Transverse colon (tissue), 4 donors: ENCODE measurements around the gene GOLT1B. TPM values are rescaled to one million over a fixed set of nuclear protein-coding genes. Genes with fewer than 3 reads are reported as not detected.

Source experiments
- DNase-seq: peaks from one replicate; pipeline ENCODE4 v3.0.0-alpha.2; 2019
- H3K27ac ChIP-seq, 4 donors: fragments of 200-600 bp; sonication (generic); 2 replicates each; pipeline ENCODE4 v1.5.1; 2016 to 2018; ENCODE audit warnings: inconsistent platforms in 4 of 4
- H3K27me3 ChIP-seq: fragments of 200-600 bp; sonication (generic); 2 replicates; pipeline ENCODE4 v1.5.1; 2017; ENCODE audit warnings: inconsistent platforms
- H3K36me3 ChIP-seq, 4 donors: fragments of 200-600 bp; sonication (generic); 2 replicates each; pipeline ENCODE4 v1.5.1; 2017 to 2019; ENCODE audit warnings: inconsistent platforms in 4 of 4
- H3K4me1 ChIP-seq, 4 donors: fragments of 200-600 bp; sonication (generic); 2 replicates each; pipeline ENCODE4 v1.5.1; 2017 to 2020; ENCODE audit warnings: inconsistent platforms in 4 of 4
- H3K4me3 ChIP-seq, 4 donors: fragments of 200-600 bp; sonication (generic); 1 replicate in 1 of 4; 2 replicates in 3 of 4; pipeline versions ENCODE4 v1.5.1 to v1.6.1; 2017 to 2019; ENCODE audit warnings: inconsistent platforms in 4 of 4
- H3K9me3 ChIP-seq, 2 donors: fragments of 200-600 bp; sonication (generic); 2 replicates each; pipeline ENCODE4 v1.5.1; 2017 to 2019; ENCODE audit warnings: inconsistent platforms in 2 of 2
- EP300 ChIP-seq: sonication (generic); formaldehyde crosslinking; IDR thresholded peaks from one replicate; pipeline ENCODE4 v1.6.1; 2017; ENCODE audit warnings: antibody characterized with exemption, low read depth
- POLR2A ChIP-seq: fragments of 450-650 bp; IDR thresholded peaks from one replicate; pipeline ENCODE4 v1.6.1; 2016; ENCODE audit warnings: antibody characterized with exemption, mild to moderate bottlenecking, moderate library complexity
- POLR2AphosphoS5 ChIP-seq, 3 donors: sonication (generic); formaldehyde crosslinking; IDR thresholded peaks; one replicate each; pipeline ENCODE4 v1.6.1; 2016; ENCODE audit warnings: antibody characterized with exemption in 3 of 3
- WGBS, 2 donors: methylation state at CpG; one replicate each; pipeline ENCODE4 v1.1.5; 2018; ENCODE audit warnings: low coverage in 1 of 2; 5-methylcytosine and 5-hydroxymethylcytosine counted together
- in situ Hi-C, 4 donors: fragments of 200-750 bp; cut with MboI; loops; one replicate each; pipeline versions ENCODE4 v1.15.0 to v1.15.1; 2017; ENCODE audit warnings: low sequenced_read_pairs in 3 of 4, low pct_ligation_motif_present in 1 of 4, low pct_unique_long_range_greater_than_20kb in 1 of 4
- intact Hi-C: fragments of 100-400 bp; cut with DNase I; formaldehyde crosslinking; loops from one replicate; pipeline ENCODE4 v1.15.1; 2023; ENCODE audit warnings: low total_unique reads
- total RNA-seq, 4 donors: library from RNA; depleted of rRNA; stranded (reverse); fragments of >200 nt; gene quantifications; one replicate each; pipeline ENCODE4 v1.1.0, GENCODE V29; 2016
- TF ChIP-seq, protein P1 (sequence below), 5 experiments: fragments of 200-600 bp in 3 of 5; fragments of 450-650 bp in 2 of 5; sonication (generic) in 3 of 5; IDR thresholded peaks; 1 replicate in 2 of 5; 2 replicates in 3 of 5; pipeline ENCODE4 v1.5.1; 2016 to 2017; ENCODE audit warnings: antibody characterized with exemption in 5 of 5, inconsistent platforms in 3 of 5, mild to moderate bottlenecking in 2 of 5, moderate library complexity in 1 of 5

Gene GOLT1B
- total RNA-seq, 4 donors from 2014 or later, result 8.6 to 14.6 (median 13.1) TPM

DNA sequence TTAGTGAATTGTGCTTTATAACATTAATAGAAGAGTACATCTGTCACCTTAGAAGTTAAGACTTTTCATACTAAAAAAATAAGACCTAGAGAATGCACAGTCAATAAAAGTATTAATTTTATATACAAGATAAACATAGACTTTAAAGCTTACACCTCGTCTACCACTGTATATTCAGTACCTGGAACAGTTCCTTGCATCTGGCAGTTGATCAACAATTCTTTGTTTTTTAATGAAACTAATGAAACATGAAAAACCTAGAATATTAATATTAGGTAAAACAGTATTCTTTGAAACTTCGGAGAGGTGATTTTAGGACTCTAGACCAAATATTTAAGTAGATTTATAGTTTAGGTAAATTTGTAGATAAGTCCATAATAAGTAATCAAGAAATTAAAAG, 4.3 kb downstream of the GOLT1B start:
- no peak overlapping the region for H3K27ac ChIP-seq
- in situ Hi-C loops (loop anchor here in 1 of 4 donors (10.0 kb wide), 1 partner anchor 539 kb away; the partner anchor contains the start of gene CMAS), intact Hi-C loops (loop anchor here (10.0 kb wide), 1 partner anchor 179 kb away; no protein-coding TSS in a partner anchor)
- 44 to 57% methylated on average over 2 of the region's 2 CpGs for WGBS, 2 donors
- TF ChIP-seq, protein P1, sequence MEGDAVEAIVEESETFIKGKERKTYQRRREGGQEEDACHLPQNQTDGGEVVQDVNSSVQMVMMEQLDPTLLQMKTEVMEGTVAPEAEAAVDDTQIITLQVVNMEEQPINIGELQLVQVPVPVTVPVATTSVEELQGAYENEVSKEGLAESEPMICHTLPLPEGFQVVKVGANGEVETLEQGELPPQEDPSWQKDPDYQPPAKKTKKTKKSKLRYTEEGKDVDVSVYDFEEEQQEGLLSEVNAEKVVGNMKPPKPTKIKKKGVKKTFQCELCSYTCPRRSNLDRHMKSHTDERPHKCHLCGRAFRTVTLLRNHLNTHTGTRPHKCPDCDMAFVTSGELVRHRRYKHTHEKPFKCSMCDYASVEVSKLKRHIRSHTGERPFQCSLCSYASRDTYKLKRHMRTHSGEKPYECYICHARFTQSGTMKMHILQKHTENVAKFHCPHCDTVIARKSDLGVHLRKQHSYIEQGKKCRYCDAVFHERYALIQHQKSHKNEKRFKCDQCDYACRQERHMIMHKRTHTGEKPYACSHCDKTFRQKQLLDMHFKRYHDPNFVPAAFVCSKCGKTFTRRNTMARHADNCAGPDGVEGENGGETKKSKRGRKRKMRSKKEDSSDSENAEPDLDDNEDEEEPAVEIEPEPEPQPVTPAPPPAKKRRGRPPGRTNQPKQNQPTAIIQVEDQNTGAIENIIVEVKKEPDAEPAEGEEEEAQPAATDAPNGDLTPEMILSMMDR (IDR thresholded peaks at IDR 0.05), result no peak
- TF ChIP-seq POLR2AphosphoS5 (IDR thresholded peaks at IDR 0.05) (no peak), EP300 (no peak), POLR2A (no peak)
- peaks cover 0 to 19% (median 15%) of the 10 kb centered on the region in 4 donors for H3K4me1 ChIP-seq
- no peaks in the 10 kb centered on the region for H3K9me3 ChIP-seq
- H3K4me3 ChIP-seq, result no peak overlapping the region
- DNase-seq, result no peak
- peaks cover 0 to 9% (median 4%) of the 10 kb centered on the region in 4 donors for H3K36me3 ChIP-seq
- no peaks in the 10 kb centered on the region for H3K27me3 ChIP-seq

- peaks cover 0 to 18% (median 8%) of the 10 kb centered on the region in 4 donors for H3K36me3 ChIP-seq
- in situ Hi-C loops, result loop anchor here in 1 of 4 donors (10.0 kb wide), 1 partner anchor 537 kb away; the partner anchor contains the start of gene CMAS
- DNase-seq, result no peak
- WGBS, 2 donors, result 81 to 82% methylated on average over 2 of the region's 2 CpGs
- no peaks in the 10 kb centered on the region for H3K27me3 ChIP-seq
- H3K4me3 ChIP-seq, result no peak overlapping the region
- H3K27ac ChIP-seq, result no peak overlapping the region
- TF ChIP-seq POLR2AphosphoS5 (IDR thresholded peaks at IDR 0.05) (no peak), POLR2A (no peak), EP300 (no peak)
- TF ChIP-seq, protein P1 (IDR thresholded peaks at IDR 0.05), result no peak
- intact Hi-C loops, result loop anchor here (10.0 kb wide), 1 partner anchor 177 kb away; no protein-coding TSS in a partner anchor
- no peaks in the 10 kb centered on the region for H3K9me3 ChIP-seq
- H3K4me1 ChIP-seq, result peaks cover 0 to 12% (median 8%) of the 10 kb centered on the region in 4 donors
These were observed 6.3 kb downstream of the GOLT1B start for GRCh38 chr12:21507849-21508248.

DNA sequence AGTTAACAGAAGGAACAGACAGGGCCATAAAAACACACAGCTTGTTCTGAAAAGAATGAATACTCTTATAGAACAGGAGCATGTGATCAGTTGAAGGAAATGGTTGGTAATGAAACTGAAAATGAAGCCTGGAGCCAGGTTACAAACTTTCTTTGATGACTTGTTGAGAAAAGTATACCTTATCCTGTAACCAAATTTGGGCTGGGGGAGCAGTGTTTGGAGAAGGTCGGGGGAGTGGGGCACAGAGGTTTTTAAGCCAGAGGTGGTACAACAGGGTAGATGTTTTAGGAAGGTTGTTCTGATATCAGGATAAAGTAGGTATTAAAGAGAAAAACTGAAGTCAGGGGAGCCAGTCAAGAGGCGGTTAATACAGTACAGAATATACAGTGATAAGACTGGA, 8.2 kb downstream of the GOLT1B start:
- TF ChIP-seq POLR2A (no peak), EP300 (no peak), POLR2AphosphoS5 (IDR thresholded peaks at IDR 0.05) (no peak)
- TF ChIP-seq, protein P1 (IDR thresholded peaks at IDR 0.05), result no peak
- WGBS, 2 donors, result 30 to 40% methylated on average over 2 of the region's 2 CpGs
- Histone ChIP-seq H3K4me1 (no peaks in the 10 kb centered on the region), H3K27me3 (no peaks in the 10 kb centered on the region), H3K4me3 (no peak overlapping the region), H3K9me3 (no peaks in the 10 kb centered on the region), H3K36me3 (peaks cover 0 to 27% (median 13%) of the 10 kb centered on the region in 4 donors), H3K27ac (no peak overlapping the region)
- in situ Hi-C loops (loop anchor here in 1 of 4 donors (10.0 kb wide), 1 partner anchor 535 kb away; the partner anchor contains the start of gene CMAS), intact Hi-C loops (loop anchor here (10.0 kb wide), 1 partner anchor 175 kb away; no protein-coding TSS in a partner anchor)
- DNase-seq, result no peak

- 90 to 100% methylated on average over 2 of the region's 2 CpGs for WGBS, 2 donors
- no peak for DNase-seq
- in situ Hi-C loops (no loop called here), intact Hi-C loops (no loop called here)
- H3K27ac ChIP-seq, result no peak overlapping the region
- no peak for TF ChIP-seq POLR2AphosphoS5 (IDR thresholded peaks at IDR 0.05)
- no peak for TF ChIP-seq POLR2A
- TF ChIP-seq, protein P1 (IDR thresholded peaks at IDR 0.05), result no peak
- TF ChIP-seq EP300, result no peak
- no peaks in the 10 kb centered on the region for H3K9me3 ChIP-seq
- no peak overlapping the region for H3K4me3 ChIP-seq
- H3K27me3 ChIP-seq, result no peaks in the 10 kb centered on the region
- H3K4me1 ChIP-seq, result no peaks in the 10 kb centered on the region
- H3K36me3 ChIP-seq, result peaks cover 0 to 38% (median 18%) of the 10 kb centered on the region in 4 donors
These were observed 14.7 kb downstream of the GOLT1B start for GRCh38 chr12:21516281-21516680.
